Articular chondrocyte of knee joint (primary cell): Measurements from ENCODE around the gene ADGRD1. TPM values are rescaled to one million over a fixed set of nuclear protein-coding genes. Genes with fewer than 3 reads are reported as not detected.

Experiments
- small RNA-seq: library from RNA; depleted of rRNA; stranded (forward); fragments of <200 nt; gene quantifications from one replicate; pipeline ENCODE3, GENCODE V24; 2012
- total RNA-seq: library from RNA; depleted of rRNA; stranded (reverse); fragments of >200 nt; gene quantifications from 2 replicates; pipeline ENCODE4 v1.2.3, GENCODE V29; 2012

Gene ADGRD1
- total RNA-seq = 1.7 and 1.8 TPM in 2 replicates

GRCh38 chr12:130953771-130954543 lies at the start of gene ADGRD1:
TSS of gene ADGRD1 (plus strand) at chr12:130953907. CDS start at chr12:130954466, 559 bp downstream.

Small RNA genes lying within 50 kb of the gene (small RNA-seq; reads per million reads assigned to genes)
- not detected for gene RF00019

Other genes with a start within 250 kb of the ADGRD1 start
- 0.86 and 0.91 TPM in 2 replicates for gene RIMBP2, start 237.6 kb upstream of the ADGRD1 start, total RNA-seq
- 48.5 and 55.7 TPM in 2 replicates for gene STX2, start 114.7 kb upstream of the ADGRD1 start, total RNA-seq
- gene RAN, start 81.8 kb upstream of the ADGRD1 start, total RNA-seq = 468 and 488 TPM in 2 replicates